CD4-positive, alpha-beta T cell treated with Interleukin-6 at 100 ng/mL for 8 hours (primary cell): Measurements from ENCODE around the gene CLEC18B.
"Not testable (repeated sequence)": the region's sequence is repeated elsewhere in the genome, so short reads cannot be mapped to it uniquely, and the experiment has no call there.

Experiments
- DNase-seq: peaks from one replicate; pipeline ENCODE4 v3.0.0-alpha.2; 2020; ENCODE audit warnings: mixed read lengths, low spot score

CLEC18B gene

DNA sequence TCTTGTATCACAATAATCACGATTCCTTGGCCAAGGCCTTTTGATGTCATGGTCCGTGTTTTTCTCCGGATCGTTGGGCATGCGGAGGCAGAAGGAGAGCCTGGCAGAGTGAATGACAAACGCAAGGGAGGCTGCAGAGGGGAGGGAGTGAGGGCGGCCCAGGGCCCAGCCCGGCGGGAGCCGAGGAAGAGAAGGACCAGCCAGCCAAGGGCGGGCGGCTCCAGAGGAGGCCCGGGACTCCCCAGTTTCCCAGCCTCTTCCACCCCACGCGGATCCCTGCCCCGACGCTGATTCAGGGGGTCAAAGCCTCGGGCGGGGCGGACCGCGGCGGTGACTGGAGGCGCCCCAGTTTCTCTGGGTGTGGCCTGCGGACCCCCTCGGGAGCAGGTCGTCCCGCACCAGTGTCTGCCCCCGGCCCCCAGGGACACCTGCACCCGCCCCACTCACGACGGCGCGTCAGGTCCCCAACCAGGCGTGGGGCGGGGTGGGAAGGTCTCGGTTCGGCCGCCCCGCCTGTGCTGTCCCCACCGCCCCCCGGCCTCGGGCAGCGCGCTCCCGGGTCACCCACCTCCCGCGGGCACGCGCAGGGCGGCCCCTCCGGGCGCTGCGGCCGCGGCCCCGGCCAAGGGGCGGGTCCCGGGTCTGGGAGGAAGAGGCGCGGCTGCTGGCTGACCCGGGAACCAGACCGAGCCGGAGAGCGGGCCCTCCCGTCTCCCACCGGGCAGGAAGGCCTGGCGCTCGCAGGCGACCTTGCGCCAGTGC is 14.5 kb downstream of the CLEC18B start:
- not testable (repeated sequence) for DNase-seq

DNA sequence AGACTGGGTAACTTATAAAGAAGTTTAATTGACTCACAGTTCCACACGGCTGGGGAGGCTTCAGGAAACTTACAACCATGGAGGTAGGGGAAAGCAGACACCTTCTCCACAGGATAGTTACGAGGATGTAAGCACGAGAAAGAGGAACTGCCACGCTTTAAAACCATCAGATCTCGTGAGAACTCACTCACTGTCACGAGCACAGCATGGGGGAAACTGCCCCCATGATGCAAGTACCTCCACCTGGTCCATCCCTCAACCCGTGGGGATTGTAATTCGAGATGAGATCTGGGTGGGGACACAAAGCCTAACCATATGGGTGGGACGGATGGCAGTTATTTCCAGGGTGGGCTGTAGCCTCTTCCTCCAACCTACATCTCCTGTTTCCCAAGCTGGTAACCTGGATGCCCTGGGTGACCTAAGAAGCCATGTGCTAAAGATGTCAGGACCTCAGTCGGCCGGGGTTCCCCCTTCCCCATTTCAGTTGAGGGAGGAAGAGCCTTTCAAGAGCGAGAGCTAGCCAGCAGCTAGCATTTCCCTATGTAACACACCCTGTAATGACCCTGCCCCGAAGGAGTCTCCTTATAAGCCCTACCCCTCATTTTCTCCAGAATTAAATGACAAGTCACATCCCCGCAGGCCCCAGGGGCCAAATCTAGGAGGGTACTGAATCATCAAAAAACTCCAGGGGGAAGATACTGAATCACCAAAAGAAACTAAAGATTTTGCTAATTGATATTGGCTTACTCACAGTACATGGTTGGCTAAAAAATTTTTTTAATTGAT is 16.9 kb downstream of the CLEC18B start:
- not testable (repeated sequence) for DNase-seq

DNA sequence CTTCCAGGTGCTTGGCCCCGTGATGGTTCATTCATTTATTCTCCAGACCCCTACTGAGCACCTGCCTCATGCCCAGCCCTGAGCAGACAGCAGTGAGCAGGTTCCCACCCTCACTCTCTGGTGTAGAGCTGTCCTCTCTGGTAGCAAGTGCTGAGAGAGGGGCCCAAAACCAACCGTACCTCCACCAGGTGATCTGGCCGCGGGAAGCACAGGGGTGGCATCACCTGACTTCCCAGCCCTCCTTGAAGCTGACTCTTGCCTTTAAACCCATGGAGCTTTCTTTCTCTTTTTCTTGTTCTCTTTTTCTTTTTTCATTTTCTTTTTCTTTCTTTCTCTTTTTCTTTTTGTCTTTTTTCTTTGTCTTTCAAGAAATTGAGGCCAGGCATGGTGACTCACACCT is 21.0 kb downstream of the CLEC18B start:
- not testable (repeated sequence) for DNase-seq

DNA sequence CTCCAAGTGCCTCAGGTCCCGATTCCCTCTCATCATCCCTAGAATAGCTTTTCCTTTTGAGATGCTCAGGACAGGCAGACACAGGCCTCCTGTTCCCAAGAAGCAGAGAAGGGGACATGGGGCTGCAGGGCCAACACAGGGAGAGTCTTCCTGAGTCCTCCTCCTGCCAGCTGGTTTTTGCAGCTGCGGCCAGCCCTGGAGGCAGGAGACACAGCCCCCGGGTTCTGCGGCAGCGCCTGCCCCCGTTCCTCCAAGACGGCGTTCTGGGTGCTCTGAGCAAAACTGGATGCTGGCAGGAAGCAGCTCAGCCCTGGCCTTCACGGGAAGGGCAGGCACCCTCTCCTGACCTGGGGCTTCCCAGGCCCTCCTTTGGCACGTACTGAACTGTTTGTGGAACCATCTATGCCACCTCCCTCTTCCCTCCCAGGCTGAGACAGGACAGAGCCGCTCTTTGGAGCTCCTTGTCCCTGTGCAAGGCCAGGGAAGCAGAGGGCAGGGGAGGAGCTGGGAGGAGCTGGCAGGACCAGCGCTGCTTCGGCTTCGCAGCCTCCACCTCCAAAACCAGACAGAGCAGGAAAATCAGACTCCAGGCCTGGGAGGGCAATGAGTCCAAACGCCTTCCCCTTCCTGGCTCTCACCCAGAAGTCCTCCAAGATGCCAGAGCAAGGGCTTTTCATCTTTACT is 22.9 kb downstream of the CLEC18B start:
- DNase-seq, result not testable (repeated sequence)

DNA sequence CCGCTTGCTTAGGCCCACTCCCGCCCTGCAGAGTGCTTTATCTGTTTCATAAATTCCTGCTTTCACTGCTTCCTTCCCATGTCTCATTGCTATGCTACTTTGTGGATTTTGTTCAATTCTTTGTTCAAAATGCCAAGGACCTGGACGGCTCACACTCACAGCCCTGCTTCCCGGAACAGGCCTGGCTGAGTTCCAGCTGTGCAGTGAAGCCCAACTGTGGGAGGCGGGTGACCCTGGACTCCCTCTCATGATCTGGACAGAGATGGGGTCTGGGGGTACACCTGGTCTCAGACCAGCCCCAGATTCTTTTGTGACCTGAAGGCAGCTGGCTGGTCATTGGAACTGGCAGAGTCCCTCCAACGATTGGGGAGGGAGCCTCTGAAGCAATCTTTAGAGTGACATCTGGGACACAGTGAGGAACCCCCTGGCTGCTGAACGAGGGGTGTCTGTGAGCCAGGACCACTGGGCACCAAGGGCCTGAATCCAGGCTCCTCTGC is 24.7 kb downstream of the CLEC18B start:
- DNase-seq, result not testable (repeated sequence)

DNA sequence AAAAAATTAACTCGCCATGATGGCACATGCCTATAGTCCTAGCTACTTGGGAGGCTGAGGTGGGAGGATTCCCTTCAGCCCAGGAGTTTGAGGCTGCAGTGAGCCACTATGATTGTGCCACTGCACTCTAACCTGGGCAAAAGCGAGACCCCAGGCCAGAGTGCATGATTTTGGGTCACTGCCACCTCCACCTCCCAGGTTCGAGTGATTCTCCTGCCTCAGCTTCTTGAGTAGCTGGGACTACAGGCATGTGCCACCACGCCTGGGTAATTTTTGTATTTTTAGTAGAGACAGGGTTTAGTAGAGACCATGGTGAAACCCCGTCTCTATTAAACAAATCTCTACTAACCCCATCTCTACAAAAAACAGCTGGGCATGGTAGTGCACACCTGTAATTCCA is 26.7 kb downstream of the CLEC18B start:
- not testable (repeated sequence) for DNase-seq

DNA sequence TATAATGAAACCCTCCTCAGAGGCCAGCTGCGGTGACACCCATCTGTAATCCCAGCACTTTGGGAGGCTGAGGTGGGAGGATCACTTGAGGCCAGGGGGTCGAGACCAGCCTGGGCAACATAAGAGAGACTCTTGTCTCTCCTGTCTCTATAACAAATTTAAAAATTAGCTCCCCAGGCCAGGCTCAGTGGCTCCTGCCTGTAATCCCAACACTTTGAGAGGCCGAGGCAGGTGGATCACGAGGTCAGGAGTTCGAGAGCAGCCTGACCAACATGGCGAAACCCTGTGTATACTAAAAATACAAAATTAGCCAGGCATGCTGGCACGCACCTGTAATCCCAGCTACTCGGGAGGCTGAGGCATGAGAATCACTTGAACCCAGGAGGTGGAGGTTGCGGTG is 27.1 kb downstream of the CLEC18B start:
- not testable (repeated sequence) for DNase-seq

DNA sequence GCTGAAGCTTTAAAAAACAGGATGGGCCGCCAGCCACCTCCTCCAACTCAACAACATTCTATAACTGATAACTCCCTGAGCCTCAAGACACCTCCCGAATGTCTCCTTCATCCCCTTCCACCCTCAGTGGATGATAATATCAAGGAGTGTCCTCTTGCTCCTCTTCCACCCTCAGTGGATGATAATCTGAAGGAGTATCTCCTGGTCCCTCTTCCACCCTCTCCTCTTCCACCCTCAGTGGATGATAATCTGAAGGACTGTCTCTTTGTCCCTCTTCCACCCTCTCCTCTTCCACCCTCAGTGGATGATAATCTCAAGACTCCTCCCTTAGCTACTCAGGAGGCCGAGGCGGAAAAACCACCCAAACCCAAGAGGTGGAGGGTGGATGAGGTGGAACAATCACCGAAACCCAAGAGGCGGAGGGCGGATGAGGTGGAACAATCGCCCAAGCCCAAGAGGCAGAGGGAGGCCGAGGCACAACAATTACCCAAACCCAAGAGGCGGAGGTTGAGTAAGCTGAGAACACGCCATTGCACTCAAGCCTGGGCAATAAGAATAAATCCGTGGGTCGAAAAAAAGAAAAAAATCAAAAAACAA is 29.7 kb downstream of the CLEC18B start:
- DNase-seq, result not testable (repeated sequence)

DNA sequence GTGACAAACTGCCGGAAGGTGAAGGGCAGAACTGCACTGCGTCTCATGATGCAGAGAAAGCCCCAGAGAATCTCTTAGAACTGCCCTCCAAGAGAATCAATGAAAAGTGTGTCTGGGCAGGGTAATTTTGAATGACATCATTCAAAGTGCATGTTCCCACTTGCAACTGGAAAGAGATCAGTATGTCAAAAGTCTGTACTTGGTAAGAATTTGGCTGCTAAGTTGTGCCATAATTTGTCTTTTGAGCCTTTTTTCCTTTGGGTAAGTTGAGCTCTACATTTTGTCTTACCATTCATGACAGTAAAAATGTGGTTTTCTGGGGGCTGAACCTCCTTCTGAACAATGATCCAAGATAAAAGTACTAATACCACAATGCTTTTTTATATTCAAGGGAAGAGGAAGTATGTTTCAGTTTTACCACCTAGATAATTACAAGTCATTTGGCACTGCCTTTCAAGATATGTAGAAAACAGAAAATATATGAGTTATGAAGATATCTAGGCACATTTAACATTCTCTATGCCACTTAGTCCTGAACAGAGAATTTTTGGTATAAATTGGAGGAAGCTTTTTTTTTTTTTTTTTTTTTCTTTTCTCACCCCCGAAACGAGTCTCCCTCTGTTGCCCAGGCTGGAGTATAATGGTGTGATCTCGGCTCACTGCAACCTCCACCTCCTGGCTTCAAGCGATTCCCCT is 38.8 kb downstream of the CLEC18B start:
- DNase-seq, result not testable (repeated sequence)

DNA sequence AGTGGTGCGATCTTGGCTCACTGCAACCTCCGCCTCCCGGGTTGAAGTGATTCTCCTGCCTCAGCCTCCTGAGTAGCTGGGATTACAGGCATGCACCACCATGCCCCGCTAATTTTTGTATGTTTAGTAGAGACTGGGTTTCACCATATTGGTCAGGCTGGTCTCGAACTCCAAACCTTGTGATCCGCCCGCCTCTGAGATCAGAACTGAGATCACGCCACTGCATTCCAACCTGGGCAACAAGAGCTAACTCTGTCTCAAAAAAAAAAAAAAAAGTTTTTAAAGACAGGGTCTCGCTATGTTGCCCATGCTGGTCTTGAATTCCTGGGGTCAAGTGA is 47.5 kb downstream of the CLEC18B start:
- DNase-seq, result not testable (repeated sequence)

DNA sequence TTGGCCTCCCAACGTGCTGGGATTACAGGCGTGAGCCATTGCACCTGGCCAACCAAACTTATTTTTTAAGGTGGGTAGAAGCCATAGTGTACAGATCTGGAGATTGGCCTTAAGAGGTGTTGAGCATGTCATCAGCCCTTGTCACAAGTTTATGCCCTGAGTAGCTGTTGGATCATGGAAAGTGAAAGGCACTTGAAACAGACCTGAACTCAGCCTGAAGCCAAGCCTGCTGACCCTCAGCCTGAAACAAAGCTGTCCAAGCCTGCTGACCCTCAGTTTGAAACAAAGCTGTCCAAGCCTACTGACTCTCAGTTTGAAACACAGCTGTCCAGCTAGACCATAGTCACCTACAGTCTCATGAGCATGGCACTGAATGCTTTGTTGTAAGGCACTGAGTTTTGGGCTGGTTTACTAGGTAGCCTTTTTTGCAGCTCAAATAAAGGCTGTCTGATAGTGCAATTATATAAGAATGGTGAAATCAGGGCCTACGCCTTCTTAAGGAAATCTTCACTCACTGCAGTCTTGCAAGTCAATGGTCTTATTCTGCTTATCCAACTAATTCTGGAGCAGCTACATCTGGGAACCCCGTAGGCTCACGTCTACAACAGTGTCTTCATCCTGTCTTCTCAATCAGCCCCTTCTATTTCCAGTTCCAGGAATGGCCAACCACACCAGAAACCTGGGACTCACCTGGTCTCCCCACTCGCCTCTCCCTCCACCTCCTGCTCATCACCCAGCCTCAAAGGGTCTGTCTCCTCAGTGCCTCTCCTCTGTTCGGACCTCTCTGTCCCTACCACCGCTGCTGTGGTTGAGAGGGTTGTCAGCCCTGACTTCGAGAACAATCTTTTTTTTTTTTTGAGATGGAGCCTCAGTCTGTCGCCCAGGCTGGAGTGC is 48.1 kb downstream of the CLEC18B start:
- no peak for DNase-seq

DNA sequence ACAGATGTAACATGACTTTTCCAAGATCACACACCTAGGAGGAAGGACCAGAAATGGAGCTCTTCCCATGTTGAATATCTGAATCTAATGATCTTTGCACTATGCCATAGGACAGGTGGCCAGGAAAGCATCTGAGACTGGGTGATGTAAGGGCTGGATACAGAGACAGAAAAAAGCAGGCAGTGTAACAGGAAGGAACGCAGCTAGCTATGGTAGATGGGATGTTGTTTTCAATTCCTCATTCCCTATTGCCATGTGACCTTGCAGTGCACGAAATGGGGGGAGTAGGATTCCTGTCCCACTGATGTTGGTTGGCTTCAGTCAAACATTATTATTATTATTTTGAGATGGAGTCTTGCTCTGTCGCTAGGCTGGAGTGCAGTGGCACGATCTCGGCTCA is 48.9 kb downstream of the CLEC18B start:
- DNase-seq, result no peak

DNA sequence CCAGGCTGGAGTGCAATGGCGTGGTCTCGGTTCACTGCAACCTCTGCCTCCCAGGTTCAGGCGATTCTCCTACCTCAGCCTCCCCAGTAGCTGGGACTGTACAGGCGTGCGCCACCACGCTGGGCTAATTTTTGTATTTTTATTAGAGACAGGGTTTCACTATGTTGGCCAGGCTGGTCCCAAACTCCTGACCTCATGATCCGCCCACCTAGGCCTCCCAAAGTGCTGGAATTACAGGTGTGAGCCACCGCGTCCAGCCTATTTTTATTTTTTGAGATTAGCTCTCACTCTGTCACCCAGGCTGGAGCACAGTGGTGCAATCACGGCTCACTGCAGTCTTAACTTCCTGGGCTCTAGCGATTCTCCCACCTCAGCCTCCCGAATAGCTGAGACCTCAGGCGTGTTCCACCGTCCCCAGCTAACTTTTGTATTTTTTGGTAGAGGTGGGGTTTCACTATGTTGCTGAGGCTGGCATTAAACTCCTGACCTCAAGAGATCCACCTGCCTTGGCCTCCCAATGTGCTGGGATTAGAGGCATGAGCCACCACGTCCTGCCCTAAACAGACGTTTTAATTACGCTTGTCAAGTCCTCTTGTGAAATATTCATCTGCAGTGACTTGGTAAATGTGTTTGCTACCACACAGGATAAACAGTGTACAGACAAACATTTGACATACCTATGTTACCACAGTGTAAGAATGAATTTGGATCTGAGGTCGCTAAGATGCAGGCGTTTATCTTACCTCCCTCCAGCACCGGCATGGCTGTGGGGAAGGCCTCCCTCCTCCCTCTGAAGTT is 50.7 kb downstream of the CLEC18B start:
- DNase-seq, result not testable (repeated sequence)

DNA sequence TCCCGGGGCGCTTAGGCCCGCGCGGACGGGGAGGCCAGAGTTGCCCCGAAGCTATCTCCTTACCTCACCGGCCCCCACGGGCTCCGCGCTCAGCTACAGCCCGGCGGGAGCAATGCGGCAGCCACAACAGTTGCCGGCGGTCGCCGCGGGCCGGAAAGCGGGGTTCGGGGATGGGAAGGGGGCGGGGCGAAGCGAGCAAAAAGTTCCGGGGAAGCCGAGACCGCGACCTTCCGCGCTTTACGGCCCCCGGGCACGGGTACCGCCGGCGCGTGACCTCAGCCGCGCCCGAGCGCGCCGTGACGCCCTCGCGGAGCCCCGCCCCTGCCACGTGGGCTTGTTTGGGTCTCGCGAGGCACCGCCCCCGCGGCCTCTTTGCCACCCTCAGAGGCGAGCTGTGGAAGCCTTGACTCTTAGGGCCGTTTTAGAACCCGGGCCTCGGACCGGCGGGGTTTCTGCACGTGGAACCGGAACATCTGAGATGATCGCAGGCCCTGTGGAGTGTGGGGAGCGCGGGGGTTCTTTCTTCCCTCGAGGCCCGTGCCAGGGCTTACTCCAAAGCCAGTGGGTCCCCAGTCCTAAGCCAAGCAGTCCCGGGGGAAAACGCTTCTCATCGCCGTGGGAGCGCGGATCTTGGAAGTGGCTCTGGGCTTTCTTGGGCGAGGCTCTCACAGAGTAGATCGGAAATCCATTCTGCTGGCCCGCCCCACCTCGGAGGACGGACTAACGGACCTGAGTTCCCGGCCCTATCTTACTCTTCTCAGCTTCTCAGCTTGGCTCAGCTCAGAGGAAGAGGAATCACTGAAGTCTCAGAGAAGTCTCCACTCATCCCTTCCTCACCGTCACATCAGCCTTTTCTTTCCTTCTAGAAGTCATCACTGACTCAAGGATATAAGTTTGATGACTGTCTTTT is 53.0 kb downstream of the CLEC18B start:
- DNase-seq, result peak; percentile 99

DNA sequence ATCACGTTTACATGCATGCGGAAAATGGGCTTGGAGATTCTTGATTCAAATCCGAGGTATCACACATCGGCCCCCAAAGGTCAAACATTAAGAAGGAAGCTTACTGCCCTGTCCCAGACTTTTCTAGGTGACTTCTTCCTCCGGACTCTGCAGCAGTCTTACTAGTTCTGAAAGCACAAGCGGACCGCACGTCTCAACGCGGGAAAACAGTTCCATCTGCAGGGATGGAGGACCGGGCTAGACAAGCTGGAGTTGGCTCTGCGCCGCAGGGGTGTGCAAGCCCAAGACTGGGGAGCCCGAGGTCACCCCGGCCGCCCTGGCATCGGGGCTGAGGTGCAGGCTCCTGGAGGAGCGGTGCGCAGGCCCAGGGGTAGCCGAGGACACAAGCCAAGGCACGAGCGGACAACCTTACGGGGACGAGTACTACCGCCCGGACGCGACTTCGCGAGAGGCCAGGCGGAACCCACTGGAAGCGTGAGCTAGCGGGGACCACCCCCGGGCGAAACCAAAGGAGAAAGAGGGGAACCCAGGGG is 53.7 kb downstream of the CLEC18B start:
- DNase-seq, result peak; percentile 27

DNA sequence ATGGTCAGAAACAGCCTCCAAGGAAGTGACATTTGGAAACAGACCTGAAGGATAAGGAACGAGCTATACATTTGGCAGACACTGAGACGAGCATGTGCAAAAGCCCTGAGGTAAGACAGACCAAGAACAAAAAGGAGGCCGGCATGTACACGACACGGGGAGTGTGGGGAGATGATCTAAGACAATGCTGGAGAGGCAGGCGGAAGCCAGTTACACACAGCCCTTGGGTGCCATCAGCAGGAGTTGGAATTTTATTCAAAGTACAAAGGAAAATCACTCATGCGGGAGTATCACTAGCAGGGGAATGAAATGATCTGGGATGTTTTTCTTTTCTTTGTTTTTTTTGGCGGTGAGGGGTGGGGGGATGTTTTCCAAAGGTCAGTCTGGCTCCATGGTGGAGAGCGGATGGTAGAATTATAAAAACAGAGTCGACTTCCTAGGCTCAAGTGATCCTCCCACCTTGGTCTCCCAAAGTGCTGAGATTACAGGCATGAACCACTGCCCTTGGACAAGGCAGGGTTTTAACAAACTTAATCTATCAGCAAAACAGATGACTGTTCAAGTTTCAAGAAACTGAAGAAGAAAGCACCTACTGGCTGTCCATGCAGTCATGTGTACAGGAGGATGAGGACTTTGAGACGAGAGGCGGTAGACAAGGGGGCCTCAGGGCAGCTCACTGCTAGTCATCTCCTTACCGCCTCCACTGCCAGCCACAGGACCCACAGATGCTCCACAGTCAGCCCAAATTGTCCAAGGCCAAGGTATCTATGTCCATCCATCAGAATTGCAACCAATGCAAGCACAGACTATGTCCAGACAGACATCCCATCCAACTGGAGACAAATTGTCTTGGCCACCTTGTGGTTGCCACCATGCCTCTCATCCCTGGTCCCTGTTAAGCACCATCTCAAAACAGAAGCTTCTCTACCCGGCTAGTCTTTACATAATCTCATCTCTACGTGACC is 59.4 kb downstream of the CLEC18B start:
- not testable (repeated sequence) for DNase-seq
